Activated CD4-positive, alpha-beta T cell treated with anti-CD3 and anti-CD28 coated beads for 36 hours (primary cell): ENCODE measurements around the gene PSG5. TPM values are rescaled to one million over a fixed set of nuclear protein-coding genes. Genes with fewer than 3 reads are reported as not detected.
A peak's percentile ranks its signal among the peaks of the same experiment; 100 is the strongest.
"Not testable (repeated sequence)": the region's sequence is repeated elsewhere in the genome, so short reads cannot be mapped to it uniquely, and the experiment has no call there.

ENCODE experiments used
- ATAC-seq: fragments of 200-7000 bp; cut with Tn5 transposase; one replicate; pipeline ENCODE4 v1.10.0; 2021; ENCODE audit warnings: mild to moderate bottlenecking, moderate library complexity
- CTCF ChIA-PET: fragments of 350-600 bp; sonication (Branson Sonifier 250); formaldehyde crosslinking; loops from one replicate; lab custom pipeline; 2021; ENCODE audit warnings: antibody characterized with exemption; lab: Charles Lee
- POLR2A ChIA-PET: fragments of 350-600 bp; sonication (Branson Sonifier 250); formaldehyde crosslinking; loops from one replicate; lab custom pipeline; 2021; ENCODE audit warnings: antibody characterized with exemption, inconsistent platforms; lab: Charles Lee
- DNase-seq: peaks from one replicate; pipeline ENCODE4 v3.0.0-alpha.2; 2020
- H3K27ac Mint-ChIP-seq: one replicate; pipeline ENCODE4 v1.8.0; 2021; ENCODE audit warnings: mixed read lengths
- H3K27me3 Mint-ChIP-seq: one replicate; pipeline ENCODE4 v1.8.0; 2021; ENCODE audit warnings: mixed read lengths
- H3K36me3 Mint-ChIP-seq: one replicate; pipeline ENCODE4 v1.8.0; 2021; ENCODE audit warnings: low read depth, mixed read lengths
- H3K4me1 Mint-ChIP-seq: one replicate; pipeline ENCODE4 v1.8.0; 2021; ENCODE audit warnings: mixed read lengths
- H3K4me3 Mint-ChIP-seq: one replicate; pipeline ENCODE4 v1.8.0; 2021; ENCODE audit warnings: mild to moderate bottlenecking, moderate library complexity, mixed read lengths
- H3K9me3 Mint-ChIP-seq: one replicate; pipeline ENCODE4 v1.8.0; 2021; ENCODE audit warnings: low read depth, mixed read lengths
- intact Hi-C, 2 experiments: fragments of 100-400 bp; cut with DNase I in 1 of 2; cut with micrococcal nuclease in 1 of 2; formaldehyde crosslinking; loops; one replicate each; pipeline versions ENCODE4 v1.14.2 to v1.15.1; 2022 to 2024; cut with DNase I, micrococcal nuclease
- total RNA-seq, 2 experiments: library from RNA; stranded (reverse); gene quantifications; one replicate each; pipeline ENCODE4 v1.2.3, GENCODE V29; 2021

The PSG5 gene
- total RNA-seq, 2 experiments from 2014 or later, result not detected

GRCh38 chr19:43179569-43180147, 6.7 kb downstream of the PSG5 start:
- DNase-seq, result peak; percentile 26
- H3K27ac Mint-ChIP-seq, H3K27me3 Mint-ChIP-seq, H3K9me3 Mint-ChIP-seq, H3K36me3 Mint-ChIP-seq, ATAC-seq, H3K4me3 Mint-ChIP-seq, POLR2A ChIA-PET, intact Hi-C loops, H3K4me1 Mint-ChIP-seq: not testable (repeated sequence)
- CTCF ChIA-PET, result interaction anchor here (0.6 kb wide), 1 partner anchor 319 kb away, joined by 3 read pairs; no protein-coding TSS in a partner anchor

- H3K4me1 Mint-ChIP-seq, intact Hi-C loops, H3K36me3 Mint-ChIP-seq, POLR2A ChIA-PET, DNase-seq, CTCF ChIA-PET, ATAC-seq, H3K27me3 Mint-ChIP-seq, H3K27ac Mint-ChIP-seq, H3K4me3 Mint-ChIP-seq, H3K9me3 Mint-ChIP-seq: not testable (repeated sequence)
These were observed 7.8 kb downstream of the PSG5 start for GRCh38 chr19:43178577-43178976.

DNA sequence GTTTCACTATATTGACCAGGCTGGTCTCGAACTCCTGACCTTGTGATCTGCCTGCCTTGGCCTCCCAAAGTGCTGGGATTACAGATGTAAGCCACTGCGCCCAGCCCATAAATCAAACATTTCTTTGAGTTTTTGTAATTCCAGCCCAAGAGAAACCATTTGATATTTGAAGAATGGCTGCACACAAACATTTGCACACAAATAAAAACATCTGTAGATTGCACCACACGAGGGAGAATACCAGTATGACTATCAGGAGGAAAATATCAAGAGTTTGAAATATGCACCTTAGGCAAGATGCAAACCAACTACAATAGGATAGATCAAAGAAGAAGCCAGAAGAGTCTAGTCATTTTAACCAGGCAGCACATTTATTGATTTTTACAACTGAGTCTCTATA, 20.4 kb downstream of the PSG5 start:
- H3K4me3 Mint-ChIP-seq, POLR2A ChIA-PET, H3K27ac Mint-ChIP-seq: not testable (repeated sequence)

DNA sequence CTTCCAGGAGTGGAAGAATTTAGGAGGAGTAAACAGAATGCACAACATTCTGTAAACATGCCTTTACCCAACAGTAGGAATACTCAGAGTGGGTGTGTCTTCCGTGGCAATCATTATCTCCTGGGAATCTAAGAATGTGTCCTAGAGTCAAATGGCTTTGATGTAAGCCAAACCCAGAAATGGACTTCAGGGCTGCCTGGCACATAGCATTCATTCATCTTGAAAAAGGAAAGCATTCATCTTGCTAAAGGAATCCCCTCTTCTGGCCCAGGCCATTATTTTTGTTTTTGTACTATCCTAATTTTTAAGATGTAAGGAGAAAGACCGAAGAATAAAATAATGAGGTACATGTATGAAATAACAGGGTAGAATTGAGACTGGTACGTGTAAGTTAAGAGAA, 23.2 kb downstream of the PSG5 start:
- H3K9me3 Mint-ChIP-seq, POLR2A ChIA-PET, CTCF ChIA-PET: not testable (repeated sequence)

More for the DNA sequence above, 20.4 kb downstream of the PSG5 start:
- H3K4me1 Mint-ChIP-seq, DNase-seq, H3K36me3 Mint-ChIP-seq, intact Hi-C loops, ATAC-seq, CTCF ChIA-PET, H3K9me3 Mint-ChIP-seq: not testable (repeated sequence)
- H3K27me3 Mint-ChIP-seq, result peaks cover 30% of the 10 kb centered on the region

DNA sequence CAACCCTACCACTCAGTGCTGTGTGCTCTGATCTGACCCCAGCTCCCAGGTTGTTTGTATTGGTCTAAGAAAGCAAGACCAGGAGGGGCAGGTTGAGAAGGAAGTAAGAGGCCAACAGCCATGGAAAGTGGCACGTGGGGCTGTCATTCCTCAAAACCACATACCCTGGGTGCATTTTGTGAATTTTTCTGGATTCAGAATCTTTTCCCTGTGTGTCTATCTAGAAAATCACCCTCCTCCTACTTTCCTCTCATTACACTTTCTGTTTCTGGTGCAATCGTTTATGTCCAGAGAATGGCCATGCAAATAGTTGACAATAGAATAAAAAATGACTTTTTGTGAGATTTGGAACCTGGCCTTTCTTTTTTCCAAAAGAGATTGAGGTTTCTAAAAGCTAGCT, 24.1 kb downstream of the PSG5 start:
- peaks cover 21% of the 10 kb centered on the region for H3K27me3 Mint-ChIP-seq
- H3K4me3 Mint-ChIP-seq, ATAC-seq, CTCF ChIA-PET, POLR2A ChIA-PET, intact Hi-C loops, H3K27ac Mint-ChIP-seq, H3K9me3 Mint-ChIP-seq, H3K36me3 Mint-ChIP-seq, H3K4me1 Mint-ChIP-seq, DNase-seq: not testable (repeated sequence)

More for the DNA sequence above, 23.2 kb downstream of the PSG5 start:
- intact Hi-C loops, H3K36me3 Mint-ChIP-seq, H3K27ac Mint-ChIP-seq, ATAC-seq, DNase-seq, H3K4me3 Mint-ChIP-seq, H3K4me1 Mint-ChIP-seq: not testable (repeated sequence)
- H3K27me3 Mint-ChIP-seq, result peaks cover 21% of the 10 kb centered on the region

DNA sequence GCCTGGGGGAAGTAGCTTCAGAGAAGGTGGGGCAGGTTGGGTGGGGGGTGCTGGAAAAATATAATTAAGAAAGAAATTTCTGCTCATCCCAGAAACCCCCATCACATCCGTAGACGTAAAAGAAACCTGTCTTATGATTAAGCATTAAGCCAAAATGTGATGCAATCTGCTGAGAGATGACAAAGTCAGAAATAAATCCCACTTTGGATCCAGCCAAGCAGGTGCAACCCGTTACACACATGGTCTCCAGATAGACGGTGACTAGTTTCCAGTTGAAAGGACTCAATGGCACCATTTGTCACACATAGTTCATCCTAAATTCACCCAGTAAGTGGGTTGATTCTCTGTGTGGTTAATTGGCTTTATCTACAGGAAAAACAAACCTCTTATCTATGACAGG, 34.1 kb downstream of the PSG5 start:
- Mint-ChIP-seq H3K4me1 (no peaks in the 10 kb centered on the region), H3K36me3 (no peaks in the 10 kb centered on the region), H3K4me3 (no peak overlapping the region), H3K9me3 (no peaks in the 10 kb centered on the region), H3K27me3 (peaks cover under 1% of the 10 kb centered on the region), H3K27ac (no peak overlapping the region)
- ChIA-PET CTCF (no interaction called here), POLR2A (no interaction called here)
- DNase-seq (no peak), ATAC-seq (no peak)
- intact Hi-C loops, result no loop called here

DNA sequence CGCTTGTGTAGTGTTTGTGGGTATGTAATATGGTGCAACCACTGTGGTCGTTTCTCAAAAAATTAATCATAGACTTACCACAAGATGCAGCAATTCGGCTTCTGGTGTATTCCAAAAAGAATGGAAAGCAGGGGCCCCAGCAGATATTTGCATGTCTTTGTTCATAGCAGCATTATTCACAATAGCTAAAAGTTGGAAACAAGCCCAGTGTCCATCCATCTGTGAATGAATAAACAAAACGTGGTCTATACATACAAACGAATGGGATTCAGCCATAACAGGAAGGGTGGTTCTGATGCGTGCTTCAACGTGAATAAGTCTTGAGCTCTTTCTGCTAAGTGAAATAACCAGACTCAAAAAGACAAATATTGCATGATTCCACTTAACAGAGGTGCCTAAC, 36.5 kb downstream of the PSG5 start:
- POLR2A ChIA-PET, result not testable (repeated sequence)

DNA sequence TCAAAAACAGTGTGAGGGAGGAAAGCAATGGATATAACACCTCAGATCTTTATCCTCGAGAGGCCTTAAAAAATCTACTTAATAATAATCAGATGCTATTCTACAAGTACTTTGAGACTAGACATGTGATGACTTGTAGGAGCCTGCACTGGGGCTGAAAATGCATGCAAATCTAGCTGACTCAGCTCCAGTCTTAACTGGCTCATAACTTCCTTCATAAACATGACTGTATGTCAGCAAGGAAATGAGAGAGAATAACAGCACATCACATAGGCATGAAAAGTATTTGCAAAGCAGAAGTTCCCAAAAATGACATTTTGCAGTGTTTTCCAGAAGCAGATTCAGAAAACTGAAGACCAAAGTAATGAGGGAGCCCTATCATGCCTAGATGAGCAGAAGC, 38.1 kb downstream of the PSG5 start:
- ATAC-seq (no peak), DNase-seq (no peak)
- Mint-ChIP-seq H3K4me3 (no peak overlapping the region), H3K27ac (no peak overlapping the region), H3K27me3 (peaks cover 2% of the 10 kb centered on the region), H3K9me3 (no peaks in the 10 kb centered on the region), H3K36me3 (no peaks in the 10 kb centered on the region), H3K4me1 (no peaks in the 10 kb centered on the region)
- intact Hi-C loops, result no loop called here
- ChIA-PET POLR2A (no interaction called here), CTCF (no interaction called here)

More for the DNA sequence above, 36.5 kb downstream of the PSG5 start:
- intact Hi-C loops, H3K9me3 Mint-ChIP-seq, DNase-seq, H3K4me3 Mint-ChIP-seq, H3K27ac Mint-ChIP-seq, ATAC-seq, H3K36me3 Mint-ChIP-seq, H3K27me3 Mint-ChIP-seq, H3K4me1 Mint-ChIP-seq, CTCF ChIA-PET: not testable (repeated sequence)

DNA sequence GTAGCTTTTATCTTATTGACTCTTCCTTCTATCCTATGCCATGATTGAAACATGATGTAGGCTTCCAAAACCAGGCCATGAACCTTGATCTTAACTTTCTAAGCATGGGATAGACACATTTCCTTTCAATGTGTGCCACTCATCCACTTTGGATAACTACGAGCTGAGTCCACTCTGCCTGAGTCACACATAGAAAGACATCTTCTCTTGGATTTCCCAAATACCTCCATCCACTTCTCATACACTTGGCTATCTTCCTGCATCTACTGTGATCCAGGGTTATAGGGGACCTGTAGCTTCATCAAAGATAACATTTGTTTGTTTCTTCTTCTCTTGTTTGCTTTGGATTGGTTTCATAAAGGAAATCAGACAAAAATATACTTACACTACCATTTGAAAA, 44.6 kb downstream of the PSG5 start:
- ATAC-seq, H3K36me3 Mint-ChIP-seq, CTCF ChIA-PET, H3K4me1 Mint-ChIP-seq, H3K27ac Mint-ChIP-seq, intact Hi-C loops, H3K9me3 Mint-ChIP-seq, H3K4me3 Mint-ChIP-seq, DNase-seq, POLR2A ChIA-PET: not testable (repeated sequence)
- H3K27me3 Mint-ChIP-seq, result peaks cover 11% of the 10 kb centered on the region

GRCh38 chr19:43132696-43133095, 53.6 kb downstream of the PSG5 start:
- no peak overlapping the region for H3K27ac Mint-ChIP-seq
- H3K9me3 Mint-ChIP-seq, result peaks cover 2% of the 10 kb centered on the region
- CTCF ChIA-PET, result no interaction called here
- H3K27me3 Mint-ChIP-seq, result peaks cover 6% of the 10 kb centered on the region
- intact Hi-C loops, result no loop called here
- no peaks in the 10 kb centered on the region for H3K36me3 Mint-ChIP-seq
- POLR2A ChIA-PET, result no interaction called here
- DNase-seq (no peak), ATAC-seq (no peak)
- no peaks in the 10 kb centered on the region for H3K4me1 Mint-ChIP-seq
- no peak overlapping the region for H3K4me3 Mint-ChIP-seq

GRCh38 chr19:43131281-43131842, 55.0 kb downstream of the PSG5 start:
- H3K9me3 Mint-ChIP-seq, H3K4me1 Mint-ChIP-seq, CTCF ChIA-PET, H3K36me3 Mint-ChIP-seq, POLR2A ChIA-PET, H3K27ac Mint-ChIP-seq, DNase-seq, H3K27me3 Mint-ChIP-seq, ATAC-seq, H3K4me3 Mint-ChIP-seq, intact Hi-C loops: not testable (repeated sequence)

GRCh38 chr19:43129197-43129596, 57.1 kb downstream of the PSG5 start:
- H3K36me3 Mint-ChIP-seq, H3K9me3 Mint-ChIP-seq, CTCF ChIA-PET, H3K27ac Mint-ChIP-seq, H3K4me3 Mint-ChIP-seq, POLR2A ChIA-PET, ATAC-seq, H3K4me1 Mint-ChIP-seq, DNase-seq, H3K27me3 Mint-ChIP-seq, intact Hi-C loops: not testable (repeated sequence)
